Adipocyte (in vitro differentiated cells): ENCODE results near the gene EHBP1L1.
"Not testable (repeated sequence)": the region's sequence is repeated elsewhere in the genome, so short reads cannot be mapped to it uniquely, and the experiment has no call there.

ENCODE experiments used
- DNase-seq: peaks from one replicate; pipeline ENCODE4 v3.0.0-alpha.2; 2015; ENCODE audit warnings: low read depth
- H3K27me3 ChIP-seq: replicated peaks from 2 replicates; pipeline ENCODE4 v1.7.0; 2013; ENCODE audit warnings: mild to moderate bottlenecking, low read length, moderate library complexity; ENCODE audit not compliant: control insufficient read depth, insufficient read depth
- H3K36me3 ChIP-seq: 2 replicates; pipeline ENCODE4 v1.7.0; 2013; ENCODE audit warnings: low read length, mild to moderate bottlenecking, moderate library complexity; ENCODE audit not compliant: control insufficient read depth, insufficient read depth, severe bottlenecking
- H3K4me1 ChIP-seq: 2 replicates; pipeline ENCODE4 v1.7.0; 2013; ENCODE audit warnings: mild to moderate bottlenecking, low read length, moderate library complexity; ENCODE audit not compliant: control insufficient read depth, insufficient read depth
- H3K4me3 ChIP-seq: 2 replicates; pipeline ENCODE4 v1.7.0; 2013; ENCODE audit warnings: mild to moderate bottlenecking, low read length, moderate library complexity
- H3K9ac ChIP-seq: 2 replicates; pipeline ENCODE4 v1.7.0; 2013; ENCODE audit warnings: mild to moderate bottlenecking, low read length, moderate library complexity
- H3K9me3 ChIP-seq: 2 replicates; pipeline ENCODE4 v1.7.0; 2013; ENCODE audit warnings: mild to moderate bottlenecking, low read length, moderate library complexity; ENCODE audit not compliant: control insufficient read depth

Gene EHBP1L1

DNA sequence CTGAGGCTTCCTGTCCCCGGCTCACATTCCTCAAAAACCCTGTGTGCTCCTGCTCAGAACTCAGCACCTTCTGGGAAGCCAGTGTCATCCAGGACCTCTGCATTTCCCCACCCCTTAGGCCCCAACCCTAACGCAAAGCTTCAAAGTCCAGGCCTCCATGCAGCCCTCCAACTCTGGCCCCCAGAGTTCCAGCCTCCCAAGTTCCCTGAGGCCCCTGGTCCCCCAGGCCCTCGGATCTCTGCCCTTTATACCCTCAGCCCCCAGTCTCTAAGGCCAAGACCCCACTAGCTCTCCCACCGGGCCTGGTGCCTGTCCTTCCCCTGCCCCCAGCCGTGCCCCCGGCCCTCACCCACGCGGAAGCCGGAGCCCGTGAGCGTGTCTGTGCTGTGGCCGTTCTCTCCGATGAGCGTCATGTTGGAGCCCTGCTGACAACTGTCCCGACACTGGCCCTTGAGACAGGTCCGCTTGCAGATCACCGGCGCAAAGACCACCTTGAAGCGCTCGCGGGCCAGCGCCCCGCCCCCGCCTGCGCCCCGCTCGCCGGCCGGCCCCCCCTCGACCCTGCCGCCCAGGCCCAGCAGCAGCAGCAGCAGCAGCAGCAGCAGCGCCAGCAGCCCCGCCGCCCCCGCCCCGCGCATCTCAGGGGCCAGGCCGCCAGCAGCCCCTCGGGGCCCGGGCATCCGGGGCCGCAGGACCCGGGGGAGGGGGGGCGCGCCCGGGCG, 18.4 kb upstream of the EHBP1L1 start:
- Histone ChIP-seq H3K27me3 (no peaks in the 10 kb centered on the region), H3K36me3 (no peaks in the 10 kb centered on the region), H3K9ac (peak overlapping the region; percentile 86), H3K4me1 (peaks cover 46% of the 10 kb centered on the region), H3K9me3 (no peaks in the 10 kb centered on the region), H3K4me3 (peak overlapping the region; percentile 80)
- DNase-seq = no peak

DNA sequence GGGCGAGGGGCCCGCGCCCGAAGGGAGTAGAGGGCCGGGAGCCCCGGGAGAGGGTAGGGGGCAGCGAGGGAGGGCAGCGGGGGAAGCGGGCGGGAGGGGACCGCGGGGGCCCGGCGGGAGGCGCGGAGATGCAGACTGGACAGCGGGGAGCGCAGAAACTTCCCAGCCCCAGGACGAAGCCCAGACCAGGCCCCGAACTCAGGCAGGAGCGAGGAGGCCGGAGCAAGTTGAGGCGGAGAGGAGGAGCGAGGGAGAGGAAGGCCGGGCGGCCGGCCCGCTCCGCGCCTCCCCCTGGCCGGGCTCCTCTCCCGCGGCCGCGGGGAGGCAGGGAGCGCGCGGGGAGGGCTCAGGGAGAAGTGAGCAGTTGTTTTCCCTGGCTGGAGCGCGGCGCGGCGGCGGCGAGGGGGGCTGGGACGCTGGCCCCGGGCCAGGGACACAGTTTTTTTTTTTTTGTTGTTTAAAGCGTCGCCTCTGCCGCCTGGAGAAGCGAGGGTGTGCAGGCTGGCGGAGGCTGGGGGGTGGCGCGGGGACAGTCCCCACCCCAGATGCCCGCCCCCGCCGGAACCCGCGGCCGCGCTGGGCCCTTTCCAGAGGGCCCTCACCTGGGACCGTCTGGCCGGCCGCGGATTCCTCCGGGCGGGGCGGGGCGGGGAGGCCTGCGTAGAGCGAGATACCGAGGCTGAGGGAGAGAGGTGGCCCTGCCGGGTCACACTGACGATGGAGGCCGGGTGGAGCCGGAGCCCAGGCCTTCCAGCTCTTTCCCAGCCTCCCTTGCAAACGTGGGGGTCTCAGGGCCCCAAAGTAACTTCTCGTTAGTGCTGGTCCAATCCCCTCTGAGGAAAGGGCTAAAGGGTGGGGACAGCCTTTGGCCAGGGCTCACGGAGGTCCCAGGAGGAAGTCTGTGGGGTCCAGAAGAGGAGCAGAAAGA, 17.6 kb upstream of the EHBP1L1 start, which contains the start of gene LTBP3:
Gene LTBP3, minus strand, starts transcription at position 358 of the 928 bp plus-strand sequence. CDS start 400 bp downstream, outside the sequence.
- peak within 1 kb of the TSS; percentile 80 for H3K4me3 ChIP-seq
- no peaks in the 10 kb centered on the region for H3K27me3 ChIP-seq
- peak within 1 kb of the TSS; percentile 86 for H3K9ac ChIP-seq
- no peaks in the 10 kb centered on the region for H3K9me3 ChIP-seq
- peaks cover 47% of the 10 kb centered on the region for H3K4me1 ChIP-seq
- peak; percentile 91 for DNase-seq
- no peaks in the 10 kb centered on the region for H3K36me3 ChIP-seq

DNA sequence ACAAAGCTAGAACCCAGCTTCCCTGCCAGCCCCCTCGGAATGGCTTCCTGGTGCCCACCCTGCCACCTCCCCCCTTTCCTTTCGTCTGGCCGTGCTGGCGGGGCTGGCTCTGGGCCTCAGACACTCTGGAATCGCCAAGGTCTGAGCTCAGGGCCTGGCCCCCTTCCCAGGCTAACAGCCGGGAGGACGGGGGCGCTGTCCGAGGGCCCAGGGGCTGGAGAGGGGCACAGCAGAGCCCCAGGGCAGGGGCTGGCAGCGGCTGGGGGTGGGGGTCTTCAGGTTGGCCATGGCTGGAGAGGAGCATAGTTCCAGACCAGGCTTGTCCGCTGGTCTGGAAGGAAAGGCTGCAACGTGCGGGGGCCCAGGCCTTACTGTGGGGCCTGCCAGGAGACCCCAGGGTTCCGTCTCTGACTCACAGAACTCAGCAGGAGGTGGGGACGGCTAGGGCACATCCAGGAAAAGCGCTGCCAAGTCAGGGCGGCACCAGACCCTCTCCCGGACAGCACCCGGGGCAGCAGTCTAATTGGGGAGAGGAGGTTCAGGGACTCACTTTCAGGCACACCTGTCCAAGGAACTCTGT, 16.8 kb upstream of the EHBP1L1 start:
- Histone ChIP-seq H3K27me3 (no peaks in the 10 kb centered on the region), H3K9ac (peak overlapping the region; percentile 84), H3K4me1 (peaks cover 53% of the 10 kb centered on the region), H3K4me3 (peak overlapping the region; percentile 73), H3K9me3 (no peaks in the 10 kb centered on the region), H3K36me3 (no peaks in the 10 kb centered on the region)
- peak; percentile 65 for DNase-seq

DNA sequence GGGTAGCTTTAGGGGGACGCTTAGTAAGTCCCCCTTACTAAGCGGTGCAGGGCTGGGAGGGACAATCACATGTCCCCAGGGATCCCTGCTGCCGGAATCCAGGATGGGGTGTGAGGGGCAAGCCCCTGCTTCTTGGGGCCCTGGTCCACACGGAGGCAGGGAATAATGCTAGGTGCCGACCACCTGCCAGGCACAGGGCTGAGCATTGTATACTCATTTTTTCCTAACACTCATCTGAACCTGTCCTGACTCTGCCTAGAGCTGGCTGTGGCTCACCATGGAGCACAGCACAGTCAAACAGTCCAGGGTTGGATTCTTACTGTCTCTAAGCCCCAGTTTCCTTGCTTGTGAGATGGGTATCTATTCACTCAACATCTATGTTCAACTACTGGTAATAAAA, 16.3 kb upstream of the EHBP1L1 start:
- Histone ChIP-seq H3K36me3 (no peaks in the 10 kb centered on the region), H3K4me3 (no peak overlapping the region), H3K9me3 (no peaks in the 10 kb centered on the region), H3K4me1 (peaks cover 53% of the 10 kb centered on the region), H3K27me3 (no peaks in the 10 kb centered on the region), H3K9ac (peak overlapping the region; percentile 84)
- no peak for DNase-seq

DNA sequence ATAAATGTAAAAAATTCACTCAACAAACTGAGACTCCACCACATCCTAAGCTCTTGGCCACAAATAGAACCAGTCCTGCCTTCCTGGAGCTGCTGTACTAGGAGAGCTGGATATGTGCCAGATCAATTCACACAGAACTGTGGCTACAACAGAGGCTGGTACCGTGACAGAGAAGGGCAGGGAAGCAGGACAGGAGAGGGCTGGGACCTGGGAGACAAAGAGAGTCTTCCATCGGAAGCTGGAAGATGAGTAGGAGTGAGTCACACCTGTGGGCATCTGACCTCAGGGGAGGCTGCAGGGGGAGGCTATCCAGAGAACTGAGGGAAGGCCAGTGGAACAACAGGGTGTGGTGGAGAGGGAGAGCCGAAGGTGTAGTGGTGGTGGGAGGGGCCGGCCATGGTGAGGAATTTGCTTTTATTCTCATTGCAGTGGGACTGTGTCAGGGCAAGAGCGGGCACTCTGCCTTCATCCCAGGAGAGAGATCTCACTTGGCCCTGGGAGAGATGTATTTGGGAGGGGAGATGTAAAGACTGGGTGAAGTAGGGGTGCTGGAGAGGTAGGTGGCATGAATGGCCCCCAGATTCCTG, 15.8 kb upstream of the EHBP1L1 start:
- Histone ChIP-seq H3K27me3 (no peaks in the 10 kb centered on the region), H3K9ac (peak overlapping the region; percentile 84), H3K36me3 (no peaks in the 10 kb centered on the region), H3K4me3 (no peak overlapping the region), H3K4me1 (peaks cover 53% of the 10 kb centered on the region), H3K9me3 (no peaks in the 10 kb centered on the region)
- peak; percentile 53 for DNase-seq

DNA sequence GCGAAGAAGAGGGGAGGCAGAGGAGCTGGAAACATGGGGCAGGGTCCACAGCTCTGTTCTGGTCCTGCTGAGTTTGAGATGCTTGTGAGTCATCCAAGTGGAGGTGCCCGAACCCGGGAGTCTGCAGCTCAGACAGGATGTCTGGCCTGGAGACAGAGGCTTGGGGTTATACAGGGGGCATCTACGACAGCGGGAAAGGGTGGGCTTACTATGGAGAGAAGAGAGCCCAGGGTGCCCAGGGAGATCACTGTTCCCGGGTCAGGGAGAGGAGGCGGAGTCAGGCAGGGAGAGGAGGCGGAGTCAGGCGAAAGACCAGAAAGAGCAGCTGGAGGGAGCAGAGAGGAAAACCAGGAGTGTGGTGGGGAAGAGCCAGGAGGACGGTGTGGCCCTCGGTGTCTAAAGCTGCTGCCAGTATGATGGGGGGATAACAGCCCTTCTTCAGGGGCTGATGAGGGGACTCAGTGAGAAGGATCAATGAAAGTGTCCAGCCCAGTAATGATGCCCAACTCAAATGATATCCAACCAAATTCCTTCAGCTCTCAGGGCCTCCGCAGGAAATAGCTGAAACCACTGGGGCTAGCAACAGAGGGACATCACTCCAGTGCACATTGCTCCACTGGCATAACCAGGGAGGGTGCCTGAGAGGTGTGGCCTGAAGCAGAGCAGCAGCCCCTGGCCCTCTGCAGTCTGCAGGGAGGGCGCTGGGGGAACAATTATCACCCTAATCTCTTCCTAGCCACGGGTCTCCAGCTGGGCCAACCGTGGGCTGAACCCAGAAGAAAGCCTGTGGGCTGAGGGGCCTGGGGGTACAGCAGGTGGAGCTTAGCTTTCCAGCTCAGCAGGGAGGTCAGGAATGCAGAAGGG, 15.1 kb upstream of the EHBP1L1 start:
- H3K9ac ChIP-seq = no peak overlapping the region
- H3K36me3 ChIP-seq = no peaks in the 10 kb centered on the region
- peaks cover 45% of the 10 kb centered on the region for H3K4me1 ChIP-seq
- H3K4me3 ChIP-seq = no peak overlapping the region
- no peaks in the 10 kb centered on the region for H3K27me3 ChIP-seq
- DNase-seq = peak; percentile 60
- H3K9me3 ChIP-seq = no peaks in the 10 kb centered on the region

DNA sequence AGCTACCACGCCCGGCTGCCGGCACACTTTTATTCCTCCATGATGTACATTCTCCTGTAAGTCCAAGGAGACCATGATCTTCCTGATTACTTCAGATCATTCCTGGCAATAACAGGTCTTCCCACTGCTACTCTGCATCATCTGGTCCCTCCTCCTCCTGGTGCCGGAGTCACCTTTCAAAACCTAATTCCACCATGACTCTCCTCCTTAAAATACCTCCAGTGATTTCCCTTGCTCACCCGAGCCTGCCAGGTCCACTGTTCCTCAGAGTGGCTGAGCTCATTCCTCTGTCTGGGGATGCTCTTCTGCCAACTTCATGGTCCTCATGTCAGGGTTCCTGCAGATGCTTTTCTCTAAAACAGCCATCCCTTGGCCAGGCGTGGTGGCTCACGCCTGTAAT, 13.8 kb upstream of the EHBP1L1 start:
- H3K9me3 ChIP-seq = no peaks in the 10 kb centered on the region
- H3K36me3 ChIP-seq = no peaks in the 10 kb centered on the region
- H3K27me3 ChIP-seq = no peaks in the 10 kb centered on the region
- no peak overlapping the region for H3K4me3 ChIP-seq
- peaks cover 36% of the 10 kb centered on the region for H3K4me1 ChIP-seq
- DNase-seq = no peak
- no peak overlapping the region for H3K9ac ChIP-seq

DNA sequence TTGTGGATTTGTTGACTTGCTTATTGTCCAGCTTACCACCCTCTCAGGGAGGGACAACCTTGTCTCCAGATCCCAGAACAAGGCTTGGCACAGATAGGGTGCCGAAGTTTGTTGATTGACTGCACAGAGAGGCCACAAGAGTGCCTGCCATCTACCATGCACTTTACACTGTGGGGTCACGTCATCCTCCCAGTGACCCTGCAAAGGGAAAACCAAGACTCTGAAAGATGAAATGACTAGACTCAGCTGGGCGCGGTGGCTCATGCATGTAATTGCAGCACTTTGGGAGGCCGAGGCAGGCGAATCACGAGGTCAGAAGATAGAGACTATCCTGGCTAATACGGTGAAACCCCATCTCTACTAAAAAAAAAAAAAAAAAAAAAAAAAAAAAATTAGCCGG, 13.1 kb upstream of the EHBP1L1 start:
- no peaks in the 10 kb centered on the region for H3K27me3 ChIP-seq
- peaks cover under 1% of the 10 kb centered on the region for H3K36me3 ChIP-seq
- H3K4me1 ChIP-seq = peaks cover 32% of the 10 kb centered on the region
- no peaks in the 10 kb centered on the region for H3K9me3 ChIP-seq
- no peak overlapping the region for H3K4me3 ChIP-seq
- no peak for DNase-seq
- H3K9ac ChIP-seq = no peak overlapping the region

DNA sequence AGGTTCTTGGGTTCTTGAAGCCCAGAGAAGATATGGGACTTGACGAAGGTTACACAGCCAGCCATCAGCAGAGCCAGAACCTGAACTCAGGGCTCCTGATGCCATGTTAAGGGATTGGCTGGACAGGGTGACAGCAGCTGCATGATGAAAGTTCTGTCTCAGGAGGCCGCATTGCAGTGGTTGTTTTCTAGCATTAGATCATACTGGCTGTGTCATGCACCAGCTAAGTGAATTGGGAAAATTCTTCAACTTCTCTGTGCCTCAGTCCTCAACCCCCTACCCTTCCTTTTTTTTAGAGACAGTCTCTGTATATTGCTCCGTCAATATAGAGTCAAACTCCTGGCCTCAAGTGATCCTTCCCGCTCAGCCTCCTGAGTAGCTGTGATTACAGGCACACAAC, 12.3 kb upstream of the EHBP1L1 start:
- DNase-seq = no peak
- Histone ChIP-seq H3K4me3 (no peak overlapping the region), H3K36me3 (peaks cover 5% of the 10 kb centered on the region), H3K4me1 (peaks cover 32% of the 10 kb centered on the region), H3K27me3 (no peaks in the 10 kb centered on the region), H3K9me3 (no peaks in the 10 kb centered on the region), H3K9ac (no peak overlapping the region)

DNA sequence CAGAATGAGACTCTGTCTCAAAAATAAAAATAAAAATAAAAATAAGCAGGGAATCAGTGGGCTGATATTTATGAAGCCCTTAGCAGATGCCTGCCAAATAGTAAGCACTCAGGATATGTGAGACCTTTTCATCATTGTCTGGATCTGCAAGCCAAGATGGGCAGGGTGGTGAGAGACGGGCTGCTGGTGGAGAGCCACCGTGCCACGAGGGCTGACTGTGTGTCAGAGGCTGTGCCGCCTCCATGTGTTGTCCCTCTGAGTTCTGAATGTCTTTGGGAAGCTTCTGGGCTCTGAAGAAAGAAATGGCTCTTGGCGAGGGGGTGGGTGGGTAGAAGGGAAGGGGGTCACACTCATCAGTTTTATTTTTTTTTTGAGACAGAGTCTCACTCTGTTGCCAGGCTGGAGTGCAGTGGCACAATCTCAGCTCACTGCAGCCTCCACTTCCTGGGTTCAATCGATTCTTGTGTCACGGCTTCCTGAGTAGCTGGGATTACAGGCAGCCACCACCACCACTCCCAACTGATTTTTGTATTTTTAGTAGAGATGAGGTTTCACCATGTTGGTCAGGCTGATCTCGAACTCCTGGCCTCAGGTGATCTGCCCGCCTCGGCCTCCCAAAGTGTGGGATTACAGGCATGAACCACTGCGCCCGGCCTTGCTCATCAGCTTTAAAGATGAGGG, 10.8 kb upstream of the EHBP1L1 start:
- peaks cover 27% of the 10 kb centered on the region for H3K4me1 ChIP-seq
- not testable (repeated sequence) for DNase-seq, H3K9me3 ChIP-seq, H3K9ac ChIP-seq, H3K27me3 ChIP-seq, H3K36me3 ChIP-seq, H3K4me3 ChIP-seq
